ENCODE measurements around the gene SLC6A17. TPM values are rescaled to one million over a fixed set of nuclear protein-coding genes. Genes with fewer than 3 reads are reported as not detected.

SLC6A17 gene
- total and polyA plus RNA-seq, 9 of the 15 experiments (the other 6 are each of a cell fraction or from before 2014, with no cell fraction given) = not detected

GRCh38 chr1:110233861-110234260 is 83.6 kb downstream of the SLC6A17 start (continued):
- TF ChIP-seq, protein P1, sequence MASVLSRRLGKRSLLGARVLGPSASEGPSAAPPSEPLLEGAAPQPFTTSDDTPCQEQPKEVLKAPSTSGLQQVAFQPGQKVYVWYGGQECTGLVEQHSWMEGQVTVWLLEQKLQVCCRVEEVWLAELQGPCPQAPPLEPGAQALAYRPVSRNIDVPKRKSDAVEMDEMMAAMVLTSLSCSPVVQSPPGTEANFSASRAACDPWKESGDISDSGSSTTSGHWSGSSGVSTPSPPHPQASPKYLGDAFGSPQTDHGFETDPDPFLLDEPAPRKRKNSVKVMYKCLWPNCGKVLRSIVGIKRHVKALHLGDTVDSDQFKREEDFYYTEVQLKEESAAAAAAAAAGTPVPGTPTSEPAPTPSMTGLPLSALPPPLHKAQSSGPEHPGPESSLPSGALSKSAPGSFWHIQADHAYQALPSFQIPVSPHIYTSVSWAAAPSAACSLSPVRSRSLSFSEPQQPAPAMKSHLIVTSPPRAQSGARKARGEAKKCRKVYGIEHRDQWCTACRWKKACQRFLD (CRISPR knock-in tag; IDR thresholded peaks at IDR 0.05) = no peak
- TF ChIP-seq ARID2 (IDR thresholded peaks at IDR 0.05) (no peak), CEBPZ (IDR thresholded peaks at IDR 0.05; ENCODE audit: borderline replicate concordance, low read depth, low read length) (no peak), JUNB (CRISPR knock-in tag; conservative IDR thresholded peaks at IDR 0.05) (no peak)
- TF ChIP-seq, protein P2, sequence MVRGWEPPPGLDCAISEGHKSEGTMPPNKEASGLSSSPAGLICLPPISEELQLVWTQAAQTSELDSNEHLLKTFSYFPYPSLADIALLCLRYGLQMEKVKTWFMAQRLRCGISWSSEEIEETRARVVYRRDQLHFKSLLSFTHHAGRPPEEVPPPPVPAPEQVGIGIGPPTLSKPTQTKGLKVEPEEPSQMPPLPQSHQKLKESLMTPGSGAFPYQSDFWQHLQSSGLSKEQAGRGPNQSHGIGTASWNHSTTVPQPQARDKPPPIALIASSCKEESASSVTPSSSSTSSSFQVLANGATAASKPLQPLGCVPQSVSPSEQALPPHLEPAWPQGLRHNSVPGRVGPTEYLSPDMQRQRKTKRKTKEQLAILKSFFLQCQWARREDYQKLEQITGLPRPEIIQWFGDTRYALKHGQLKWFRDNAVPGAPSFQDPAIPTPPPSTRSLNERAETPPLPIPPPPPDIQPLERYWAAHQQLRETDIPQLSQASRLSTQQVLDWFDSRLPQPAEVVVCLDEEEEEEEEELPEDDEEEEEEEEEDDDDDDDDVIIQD (CRISPR knock-in tag; IDR thresholded peaks at IDR 0.05) = no peak

Measured in K562 (cell line).